ENCODE measurements around the gene MRPL49.
A peak's percentile ranks its signal among the peaks of the same experiment; 100 is the strongest.

MRPL49 gene

GRCh38 chr11:65095974-65096806 lies 25.9 kb upstream of the MRPL49 start, which contains the start of gene VPS51:
VPS51 (plus strand) TSS chr11:65096214; CDS start chr11:65096251, 37 bp downstream.
- H3K27ac ChIP-seq (ENCODE audit: extremely low read depth, low read depth, low read length), result peak within 1 kb of the TSS; percentile 60; the same call in 1 of the 2 replicates
- peaks cover 3% of the 10 kb centered on the region; the same call in 1 of the 2 replicates for H3K4me1 ChIP-seq (ENCODE audit: control insufficient read depth, insufficient read depth, low read length)
- ChIA-PET CTCF (interaction anchor here (0.5 to 8.8 kb wide), 3 partner anchors 16 to 219 kb away, joined by 3 to 110 read pairs (median 3); partner anchors contain the start of gene TM7SF2), POLR2A (interaction anchor here (1.2 to 2.6 kb wide), 10 partner anchors 11 to 318 kb away, joined by 4 to 24 read pairs (median 6); partner anchors contain the start of genes ARL2, CDCA5, FAU and MRPL49)
- peaks cover 0 to 8% of the 10 kb centered on the region in 2 experiments; a peak in 2 of 3 replicates for H3K36me3 ChIP-seq (ENCODE audit: control insufficient read depth in 2 of 2, insufficient read depth in 1 of 2, low read length in 2 of 2)
- H3K9me3 ChIP-seq (ENCODE audit: control insufficient read depth, insufficient read depth, low read depth, low read length), result no peaks in the 10 kb centered on the region
- H3K4me3 ChIP-seq (ENCODE audit: low read depth, low read length), result peak within 1 kb of the TSS; percentile 61
- TF ChIP-seq ZNF473 (tag by site-specific recombination; IDR thresholded peaks at IDR 0.05) (no peak), ZNF169 (tag by site-specific recombination; IDR thresholded peaks at IDR 0.05) (no peak), ZNF530 (tag by site-specific recombination; IDR thresholded peaks at IDR 0.05; ENCODE audit: low read depth) (peak; percentile 29; the same call in 1 of the 2 replicates), ZNF133 (tag by site-specific recombination; IDR thresholded peaks at IDR 0.05) (no peak), BCL11A (tag by site-specific recombination; IDR thresholded peaks at IDR 0.05; ENCODE audit: low read depth) (no peak), ZNF394 (tag by site-specific recombination; IDR thresholded peaks at IDR 0.05; ENCODE audit: borderline replicate concordance) (peak; percentile 62; the same call in 1 of the 2 replicates), ZNF292 (tag by site-specific recombination; IDR thresholded peaks at IDR 0.05; ENCODE audit: borderline replicate concordance, low read depth) (no peak), REST (tag by site-specific recombination; IDR thresholded peaks at IDR 0.05) (peak; percentile 49; the same call in 1 of the 2 replicates), AEBP2 (tag by site-specific recombination; IDR thresholded peaks at IDR 0.05; ENCODE audit: borderline replicate concordance) (peak; percentile 88; the same call in 1 of the 2 replicates), BCL11B (tag by site-specific recombination; IDR thresholded peaks at IDR 0.05; ENCODE audit: low read depth) (no peak), ZNF548 (tag by site-specific recombination; IDR thresholded peaks at IDR 0.05) (no peak), ZNF10 (tag by site-specific recombination; IDR thresholded peaks at IDR 0.05) (peak; percentile 59; the same call in 1 of the 2 replicates), HOXD13 (CRISPR knock-in tag; IDR thresholded peaks at IDR 0.05; ENCODE audit: borderline replicate concordance) (0 out of 2 replicates have a peak, but pooled peaks have one; percentile 68), ZNF843 (tag by site-specific recombination; IDR thresholded peaks at IDR 0.05) (peak; percentile 54), ZNF302 (tag by site-specific recombination; IDR thresholded peaks at IDR 0.05; ENCODE audit: low read depth) (0 out of 2 replicates have a peak, but pooled peaks have one; percentile 17), ZNF623 (tag by site-specific recombination; IDR thresholded peaks at IDR 0.05) (no peak; the same call in 1 of the 2 replicates), ZNF707 (tag by site-specific recombination; IDR thresholded peaks at IDR 0.05) (no peak), SALL2 (tag by site-specific recombination; IDR thresholded peaks at IDR 0.05; ENCODE audit: borderline replicate concordance) (peak; percentile 80; the same call in 1 of the 2 replicates), ZNF747 (tag by site-specific recombination; IDR thresholded peaks at IDR 0.05) (no peak), ZNF16 (tag by site-specific recombination; IDR thresholded peaks at IDR 0.05; ENCODE audit: low read depth) (no peak), ZSCAN30 (tag by site-specific recombination; IDR thresholded peaks at IDR 0.05) (peak; percentile 99), ZNF341 (tag by site-specific recombination; IDR thresholded peaks at IDR 0.05; ENCODE audit: low read depth) (peak; percentile 50), ZNF354C (tag by site-specific recombination; IDR thresholded peaks at IDR 0.05; ENCODE audit: borderline replicate concordance, low read depth) (no peak), ZNF114 (tag by site-specific recombination; IDR thresholded peaks at IDR 0.05) (no peak), ZNF791 (tag by site-specific recombination; IDR thresholded peaks at IDR 0.05) (no peak), FEZF1 (tag by site-specific recombination; IDR thresholded peaks at IDR 0.05) (peak; percentile 50; the same call in 1 of the 2 replicates), ZBTB6 (tag by site-specific recombination; IDR thresholded peaks at IDR 0.05) (peak; percentile 77), ZNF140 (tag by site-specific recombination; IDR thresholded peaks at IDR 0.05) (no peak), SCRT1 (tag by site-specific recombination; IDR thresholded peaks at IDR 0.05; ENCODE audit: borderline replicate concordance) (no peak), ZNF76 (tag by site-specific recombination; IDR thresholded peaks at IDR 0.05; ENCODE audit: borderline replicate concordance, low read depth) (peak; percentile 88), MEIS1 (CRISPR knock-in tag; IDR thresholded peaks at IDR 0.05; ENCODE audit: borderline replicate concordance) (no peak)

Data from HEK293 (cell line).